K562 (cell line): ENCODE measurements around the gene GPR78. TPM values are rescaled to one million over a fixed set of nuclear protein-coding genes. Genes with fewer than 3 reads are reported as not detected.

Source experiments
- ATAC-seq: fragments of 200-7000 bp; cut with Tn5 transposase; 3 replicates; pipeline ENCODE4 v1.9.1; 2020; ENCODE audit warnings: moderate library complexity
- BruUV-seq: library from RNA; stranded (reverse); fragments of 400-500 nt; replicated peaks from 2 replicates; lab custom pipeline; 2021; lab: Mats Ljungman, UMichigan
- CTCF ChIA-PET: fragments of 300-600 bp; formaldehyde crosslinking; extraction: SDS; loops from one replicate; lab custom pipeline; 2021; ENCODE audit warnings: low intra/inter-chr PET ratio; lab: Yijun Ruan, JAX
- POLR2A ChIA-PET: fragments of 300-600, 350-650 bp; sonication (Branson Sonifier 250); formaldehyde crosslinking; extraction: SDS; loops from one replicate; lab custom pipeline; 2021; ENCODE audit warnings: antibody characterized with exemption, inconsistent platforms; lab: Yijun Ruan, JAX
- DNase-seq, 4 experiments: peaks; one replicate each; pipeline versions ENCODE4 v3.0.0 to v3.0.0-alpha.2; 2011 to 2018; ENCODE audit warnings: low spot score in 3 of 4, mixed read lengths in 3 of 4; ENCODE audit errors: extremely low read depth in 1 of 4
- FAIRE-seq: peaks from 2 replicates; lab custom pipeline; 2011; peaks lifted over from hg19 to GRCh38; lab: Jason Lieb, UNC
- H2AFZ ChIP-seq: 2 replicates; pipeline ENCODE4 v1.6.0; 2011; ENCODE audit warnings: low read depth, low read length, control low read depth, inconsistent platforms
- H3K27ac ChIP-seq: fragments of 200-600 bp; 3 replicates; pipeline ENCODE4 v1.8.0; 2011; ENCODE audit warnings: low read depth, mild to moderate bottlenecking, control low read depth, inconsistent platforms, low read length, moderate library complexity, mixed read lengths; ENCODE audit errors: extremely low read depth
- H3K27me3 ChIP-seq, 2 experiments: fragments of 300-600 bp in 1 of 2; 2 replicates in 1 of 2; 3 replicates in 1 of 2; pipeline versions ENCODE4 v1.6.0 to v1.8.0; 2011; ENCODE audit warnings: inconsistent platforms in 2 of 2, low read length in 2 of 2, mild to moderate bottlenecking in 1 of 2, mixed read lengths in 1 of 2, moderate library complexity in 1 of 2; ENCODE audit not compliant: control insufficient read depth in 2 of 2, insufficient read depth in 2 of 2
- H3K36me3 ChIP-seq: fragments of 300-600 bp; 3 replicates; pipeline ENCODE4 v1.8.0; 2011; ENCODE audit warnings: mild to moderate bottlenecking, low read length, inconsistent platforms; ENCODE audit not compliant: control insufficient read depth, insufficient read depth
- H3K4me1 ChIP-seq, 2 experiments: fragments of 200-600 bp in 1 of 2; replicated peaks in 1 of 2; 2 replicates in 1 of 2; 3 replicates in 1 of 2; pipeline versions ENCODE4 v1.5.1 to v1.8.0; 2011; ENCODE audit warnings: inconsistent platforms in 2 of 2, low read length in 2 of 2, mild to moderate bottlenecking in 1 of 2, mixed read lengths in 1 of 2, moderate library complexity in 1 of 2; ENCODE audit not compliant: control insufficient read depth in 2 of 2, insufficient read depth in 2 of 2
- H3K4me2 ChIP-seq: 2 replicates; pipeline ENCODE4 v1.6.1; 2011; ENCODE audit warnings: low read length, control low read depth, inconsistent platforms, mixed read lengths; ENCODE audit not compliant: insufficient read depth
- H3K4me3 ChIP-seq: fragments of 200-600 bp; sonication (generic), shearing (Covaris generic); 2 replicates; pipeline ENCODE4 v1.5.1; 2016; ENCODE audit warnings: control low read depth, inconsistent platforms
- H3K79me2 ChIP-seq: fragments of 200-600 bp; 3 replicates; pipeline ENCODE4 v1.8.0; 2011; ENCODE audit warnings: low read length, inconsistent platforms; ENCODE audit not compliant: control insufficient read depth, insufficient read depth
- H3K9ac ChIP-seq, 2 experiments: 2 replicates each; pipeline versions ENCODE4 v1.6.0 to v1.6.1; 2011; ENCODE audit warnings: low read depth in 2 of 2, low read length in 2 of 2, control low read depth in 1 of 2, inconsistent platforms in 1 of 2, mild to moderate bottlenecking in 1 of 2, mixed read lengths in 1 of 2; ENCODE audit not compliant: insufficient read depth in 1 of 2
- H3K9me1 ChIP-seq: one replicate; pipeline ENCODE4 v1.6.0; 2011; ENCODE audit warnings: inconsistent platforms, mild to moderate bottlenecking, low read length, moderate library complexity; ENCODE audit not compliant: control insufficient read depth, insufficient read depth
- H3K9me3 ChIP-seq: replicated peaks from 2 replicates; pipeline ENCODE4 v1.5.1; 2011; ENCODE audit warnings: low read depth, low read length, inconsistent platforms; ENCODE audit not compliant: control insufficient read depth, insufficient read depth
- H4K20me1 ChIP-seq: replicated peaks from 2 replicates; pipeline ENCODE4 v1.6.1; 2011; ENCODE audit warnings: low read length, inconsistent platforms, mixed read lengths; ENCODE audit not compliant: control insufficient read depth, insufficient read depth
- FUS ChIP-seq: fragments of 200-400 bp; formaldehyde crosslinking; optimal IDR thresholded peaks from 2 replicates; pipeline ENCODE3; 2017; ENCODE audit warnings: low read depth, low read length
- SRSF1 ChIP-seq: fragments of 200-400 bp; formaldehyde crosslinking; IDR thresholded peaks from 2 replicates; pipeline ENCODE4 v1.6.1; 2017; ENCODE audit warnings: mild to moderate bottlenecking, low read depth, low read length, moderate library complexity
- TSC22D4 ChIP-seq: fragments of 450-650 bp; IDR thresholded peaks from 2 replicates; pipeline ENCODE4 v1.6.1; 2016; ENCODE audit warnings: missing genetic modification characterization, missing biosample characterization, control low read depth
- WHSC1 ChIP-seq: IDR thresholded peaks from one replicate; pipeline ENCODE4 v1.6.1; 2012; ENCODE audit warnings: low read length, control low read depth, inconsistent platforms
- ZKSCAN8 ChIP-seq: fragments of 200-800 bp; sonication (Bioruptor generic); IDR thresholded peaks from 2 replicates; pipeline ENCODE4 v1.6.1; 2016; ENCODE audit warnings: missing genetic modification characterization, missing compliant biosample characterization
- ZNF347 ChIP-seq: fragments of 450-650 bp; formaldehyde crosslinking; IDR thresholded peaks from 2 replicates; pipeline ENCODE4 v1.4.0; 2020; ENCODE audit warnings: low read depth, mild to moderate bottlenecking, moderate library complexity
- ZNF77 ChIP-seq: fragments of 250-450 bp; sonication (Bioruptor Pico); IDR thresholded peaks from 2 replicates; pipeline ENCODE4 v1.5.0; 2020
- WGBS: fragments of 100-300 bp; shearing (Covaris generic); methylation state at CpG from one replicate; pipeline ENCODE4 v1.1.6; 2016; ENCODE audit warnings: low coverage, mixed read lengths; ENCODE audit not compliant: insufficient coverage; ENCODE audit errors: missing lambda C conversion rate; 5-methylcytosine and 5-hydroxymethylcytosine counted together
- in situ Hi-C: fragments of 300-500 bp; cut with MboI; formaldehyde crosslinking; loops from 4 replicates; pipeline ENCODE4 v1.15.0; 2018; ENCODE audit warnings: inconsistent platforms, mixed read lengths
- intact Hi-C: fragments of 100-400 bp; cut with micrococcal nuclease; formaldehyde crosslinking; loops from 2 replicates; pipeline ENCODE4 v1.14.2; 2022
- polyA plus RNA-seq, 8 experiments: library from polyadenylated mRNA; depleted of rRNA in 4 of 8; stranded (reverse) in 5 of 8; unstranded in 3 of 8; fragments of >200 nt; fragmentation: Nextera tagmentation in 2 of 8; fragmentation: Illumina TruSeq in 1 of 8; extraction: Ambion mirVana in 2 of 8; extraction: Trizol in 1 of 8; gene quantifications; 2 replicates each; pipeline versions ENCODE4 v1.2.1 to v1.2.3, GENCODE V29; 2011 to 2014; ENCODE audit warnings: inconsistent platforms in 1 of 8, missing spikeins in 1 of 8
- total RNA-seq, 7 experiments: library from RNA; depleted of rRNA in 6 of 7; stranded (reverse); fragments of >200 nt in 6 of 7; fragmentation: Illumina TruSeq in 2 of 7; extraction: Trizol in 2 of 7; gene quantifications; 2 replicates each; pipeline versions ENCODE4 v1.2.1 to v1.2.3, GENCODE V29; 2011 to 2021; ENCODE audit warnings: low replicate concordance in 1 of 7
- TF ChIP-seq, protein P1 (sequence below): sonication (generic); formaldehyde crosslinking; IDR thresholded peaks from 2 replicates; pipeline ENCODE4 v1.8.1; 2022; ENCODE audit warnings: missing genetic modification reagents

Gene GPR78
- total and polyA plus RNA-seq, 9 of the 15 experiments (the other 6 are each of a cell fraction or from before 2014, with no cell fraction given) = 0.04 to 0.13 (median 0.07) TPM; not detected in 4

DNA sequence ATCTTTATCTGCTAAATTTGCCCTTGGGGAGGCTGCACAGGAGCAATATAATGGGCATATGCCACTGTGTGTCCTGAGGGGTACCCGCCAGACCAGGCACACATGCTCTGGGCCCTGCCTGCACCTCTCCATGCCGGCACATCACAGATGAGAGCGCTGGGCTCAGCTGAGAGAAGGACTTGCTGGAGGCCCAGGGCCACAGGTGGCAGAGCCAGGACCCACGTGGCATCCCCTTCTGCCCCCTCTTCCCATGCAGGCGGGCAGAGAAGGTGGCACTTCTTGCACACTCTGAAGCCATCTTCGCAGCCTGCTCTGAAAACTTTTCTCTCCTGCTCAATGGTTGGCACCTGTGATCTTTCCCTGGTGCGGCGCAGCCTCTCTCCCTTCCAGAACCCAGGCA is 32.5 kb downstream of the GPR78 start (continued):
- no peak for TF ChIP-seq SRSF1

DNA sequence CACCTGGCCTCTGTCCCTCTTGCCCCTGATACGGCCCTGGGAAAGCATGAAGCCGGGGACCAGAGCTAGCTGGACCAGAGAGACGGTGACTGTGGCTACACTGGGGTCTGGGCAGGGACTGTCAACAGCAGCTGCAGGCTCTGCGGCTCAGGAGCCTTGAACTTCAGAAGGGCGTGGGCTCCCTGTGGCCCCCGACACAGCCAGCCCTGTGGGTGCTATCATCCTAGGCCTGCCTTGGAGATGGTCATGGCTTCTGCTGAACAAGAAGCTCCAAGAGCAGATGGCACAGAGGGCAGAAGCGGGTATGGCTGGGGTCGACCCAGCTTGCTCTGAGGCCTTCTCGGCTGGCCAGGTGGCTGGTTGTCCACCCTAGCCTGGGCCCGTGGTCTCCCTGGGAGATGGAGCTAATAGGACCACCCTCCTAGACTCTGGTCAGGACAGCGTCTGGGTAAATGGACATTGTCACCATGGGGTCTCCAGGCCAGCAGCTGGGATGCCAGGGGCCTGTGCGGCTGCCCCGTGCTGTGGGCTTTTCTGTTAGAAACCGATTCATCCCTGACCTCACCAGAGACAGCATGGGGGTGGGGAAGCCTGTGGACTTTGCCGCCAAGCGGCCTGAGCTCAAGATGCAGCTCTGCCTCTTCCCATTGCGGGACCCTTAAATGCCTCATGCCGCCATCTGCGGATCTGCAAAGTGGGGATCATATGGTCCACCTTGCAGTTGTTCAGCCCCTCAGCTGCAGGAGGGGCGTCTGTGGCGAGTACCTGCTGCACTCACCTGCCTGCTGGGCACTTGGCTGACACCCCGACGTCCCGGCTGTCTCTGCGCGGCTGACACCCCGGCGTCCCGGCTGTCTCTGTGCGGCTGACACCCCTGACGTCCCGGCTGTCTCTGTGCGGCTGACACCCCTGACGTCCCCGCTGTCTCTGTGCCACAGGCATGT is 33.5 kb downstream of the GPR78 start:
- WGBS = 36% methylated on average over 32 of the region's 35 CpGs

More for the DNA sequence above, 33.5 kb downstream of the GPR78 start:
- H3K9me1 ChIP-seq = no peaks in the 10 kb centered on the region
- FAIRE-seq (no peak), DNase-seq (no peak), ATAC-seq (no peak)
- no peak overlapping the region for H3K27ac ChIP-seq
- no peaks in the 10 kb centered on the region for H3K79me2 ChIP-seq
- H3K4me3 ChIP-seq = no peak overlapping the region
- no peaks in the 10 kb centered on the region for H3K9me3 ChIP-seq
- H3K4me1 ChIP-seq = no peaks in the 10 kb centered on the region
- H4K20me1 ChIP-seq = no peaks in the 10 kb centered on the region
- TF ChIP-seq ZNF347 (CRISPR knock-in tag) = no peak
- TF ChIP-seq TSC22D4 = no peak
- no peak for TF ChIP-seq WHSC1
- TF ChIP-seq ZNF77 (CRISPR knock-in tag) = no peak
- TF ChIP-seq, protein P1, sequence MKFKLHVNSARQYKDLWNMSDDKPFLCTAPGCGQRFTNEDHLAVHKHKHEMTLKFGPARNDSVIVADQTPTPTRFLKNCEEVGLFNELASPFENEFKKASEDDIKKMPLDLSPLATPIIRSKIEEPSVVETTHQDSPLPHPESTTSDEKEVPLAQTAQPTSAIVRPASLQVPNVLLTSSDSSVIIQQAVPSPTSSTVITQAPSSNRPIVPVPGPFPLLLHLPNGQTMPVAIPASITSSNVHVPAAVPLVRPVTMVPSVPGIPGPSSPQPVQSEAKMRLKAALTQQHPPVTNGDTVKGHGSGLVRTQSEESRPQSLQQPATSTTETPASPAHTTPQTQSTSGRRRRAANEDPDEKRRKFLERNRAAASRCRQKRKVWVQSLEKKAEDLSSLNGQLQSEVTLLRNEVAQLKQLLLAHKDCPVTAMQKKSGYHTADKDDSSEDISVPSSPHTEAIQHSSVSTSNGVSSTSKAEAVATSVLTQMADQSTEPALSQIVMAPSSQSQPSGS (CRISPR knock-in tag) = no peak
- no peak for TF ChIP-seq FUS
- TF ChIP-seq ZKSCAN8 (CRISPR knock-in tag) = no peak
- no peak overlapping the region for H3K9ac ChIP-seq
- no peak overlapping the region for H2AFZ ChIP-seq
- no peak overlapping the region for H3K4me2 ChIP-seq
- intact Hi-C loops (no loop called here), in situ Hi-C loops (no loop called here)
- BruUV-seq = no TSS peak
- H3K36me3 ChIP-seq = no peaks in the 10 kb centered on the region
- POLR2A ChIA-PET = interaction anchor here (0.6 to 1.1 kb wide), 5 partner anchors 13 to 175 kb away, joined by 3 to 6 read pairs (median 3); no protein-coding TSS in a partner anchor
- peaks cover 0 to 27% of the 10 kb centered on the region in 2 experiments; a peak in 2 of 5 replicates for H3K27me3 ChIP-seq
- CTCF ChIA-PET = no interaction called here
